Measurements from ENCODE around the gene SLC8A1.

Gene SLC8A1

GRCh38 chr2:40457837-40458236 lies 5.9 kb upstream of the SLC8A1 start:
- no peak for DNase-seq

- no peak for DNase-seq
Observed at GRCh38 chr2:40457366-40457765, 5.5 kb upstream of the SLC8A1 start.

GRCh38 chr2:40456926-40457325 lies 5.0 kb upstream of the SLC8A1 start:
- no peak for DNase-seq

- peak in 1 of 2 donors; percentile 57 for DNase-seq
Observed at GRCh38 chr2:40455661-40456060, 3.8 kb upstream of the SLC8A1 start.

- no peak for DNase-seq
Observed at GRCh38 chr2:40454321-40454720, 2.4 kb upstream of the SLC8A1 start.

GRCh38 chr2:40452786-40453185 lies 896 bp upstream of the SLC8A1 start:
- DNase-seq: no peak

GRCh38 chr2:40450796-40451430 lies 977 bp downstream of the SLC8A1 start:
- DNase-seq: peak in 1 of 2 donors; percentile 13

GRCh38 chr2:40450066-40450795 lies 1.7 kb downstream of the SLC8A1 start:
- no peak for DNase-seq

GRCh38 chr2:40448476-40449079 lies 3.3 kb downstream of the SLC8A1 start:
- DNase-seq: no peak

- no peak for DNase-seq
Observed at GRCh38 chr2:40445467-40445866, 6.4 kb downstream of the SLC8A1 start.

- DNase-seq: no peak
Observed at GRCh38 chr2:40440835-40441234, 11.1 kb downstream of the SLC8A1 start.

- no peak for DNase-seq
Observed at GRCh38 chr2:40439473-40439872, 12.4 kb downstream of the SLC8A1 start.

- no peak for DNase-seq
Observed at GRCh38 chr2:40436093-40436475, 15.8 kb downstream of the SLC8A1 start.

- no peak for DNase-seq
Observed at GRCh38 chr2:40435426-40436092, 16.3 kb downstream of the SLC8A1 start.

- no peak for DNase-seq
Observed at GRCh38 chr2:40434731-40435271, 17.1 kb downstream of the SLC8A1 start.

- no peak for DNase-seq
Observed at GRCh38 chr2:40433736-40434135, 18.2 kb downstream of the SLC8A1 start.

GRCh38 chr2:40432921-40433483 lies 18.9 kb downstream of the SLC8A1 start:
- DNase-seq: no peak

GRCh38 chr2:40431600-40431955 lies 20.3 kb downstream of the SLC8A1 start:
- peak in 1 of 2 donors; percentile 15 for DNase-seq

GRCh38 chr2:40430776-40431599 lies 20.9 kb downstream of the SLC8A1 start:
- DNase-seq: no peak

GRCh38 chr2:40428439-40428838 lies 23.5 kb downstream of the SLC8A1 start:
- DNase-seq: no peak

GRCh38 chr2:40421631-40422297 lies 30.1 kb downstream of the SLC8A1 start:
- no peak for DNase-seq

GRCh38 chr2:40420478-40420877 lies 31.4 kb downstream of the SLC8A1 start:
- no peak for DNase-seq
